GM23338 (cell line): Measurements from ENCODE around the gene IPCEF1. TPM values are rescaled to one million over a fixed set of nuclear protein-coding genes. Genes with fewer than 3 reads are reported as not detected.

ENCODE experiments used
- ATAC-seq: fragments of 200-7000 bp; cut with Tn5 transposase; 3 replicates; pipeline ENCODE4 v1.9.1; 2020
- DNase-seq: peaks from one replicate; pipeline ENCODE4 v3.0.0-alpha.2; 2015; ENCODE audit warnings: low spot score
- H2AFZ ChIP-seq: fragments of 200-600 bp; sonication (generic); 2 replicates; pipeline ENCODE4 v1.8.0; 2016; ENCODE audit warnings: antibody characterized with exemption, mild to moderate bottlenecking, moderate library complexity
- H3F3A ChIP-seq: fragments of 200-600 bp; sonication (generic); replicated peaks from 2 replicates; pipeline ENCODE4 v1.8.0; 2017; ENCODE audit warnings: antibody characterized with exemption, mixed run types, low read depth
- H3K27ac ChIP-seq: fragments of 200-600 bp; sonication (generic); 2 replicates; pipeline ENCODE4 v1.6.1; 2016; ENCODE audit warnings: low read depth
- H3K27me3 ChIP-seq: fragments of 200-600 bp; sonication (generic); 2 replicates; pipeline ENCODE4 v1.8.0; 2016; ENCODE audit warnings: mild to moderate bottlenecking, mixed run types, moderate library complexity; ENCODE audit not compliant: insufficient read depth
- H3K36me3 ChIP-seq: fragments of 200-600 bp; sonication (generic); 2 replicates; pipeline ENCODE4 v1.8.0; 2016; ENCODE audit warnings: mild to moderate bottlenecking; ENCODE audit not compliant: insufficient read depth
- H3K4me1 ChIP-seq: fragments of 200-600 bp; sonication (generic); 2 replicates; pipeline ENCODE4 v1.8.0; 2016; ENCODE audit warnings: mild to moderate bottlenecking, moderate library complexity; ENCODE audit not compliant: insufficient read depth
- H3K4me2 ChIP-seq: fragments of 200-600 bp; sonication (generic); 2 replicates; pipeline ENCODE4 v1.7.1; 2017; ENCODE audit warnings: mixed run types
- H3K4me3 ChIP-seq: fragments of 200-600 bp; sonication (generic); 2 replicates; pipeline ENCODE4 v1.6.1; 2016; ENCODE audit warnings: mixed run types
- H3K79me2 ChIP-seq: fragments of 200-600 bp; sonication (generic); replicated peaks from 2 replicates; pipeline ENCODE4 v1.8.0; 2017; ENCODE audit warnings: mild to moderate bottlenecking; ENCODE audit not compliant: insufficient read depth
- H3K9me2 ChIP-seq: fragments of 200-600 bp; sonication (generic); 2 replicates; pipeline ENCODE4 v1.8.0; 2017; ENCODE audit not compliant: insufficient read depth
- H4K20me1 ChIP-seq: fragments of 200-600 bp; sonication (generic); replicated peaks from 2 replicates; pipeline ENCODE4 v1.8.0; 2017; ENCODE audit warnings: mild to moderate bottlenecking; ENCODE audit not compliant: insufficient read depth
- H3K27ac Mint-ChIP-seq: 2 replicates; pipeline ENCODE4 v1.8.0; 2020; ENCODE audit warnings: inconsistent platforms, mild to moderate bottlenecking, moderate library complexity, mixed read lengths
- H3K27me3 Mint-ChIP-seq: 3 replicates; pipeline ENCODE4 v1.8.0; 2022; ENCODE audit warnings: low read depth, mild to moderate bottlenecking, moderate library complexity, mixed read lengths, inconsistent platforms; ENCODE audit not compliant: insufficient read depth, poor library complexity
- H3K36me3 Mint-ChIP-seq: 3 replicates; pipeline ENCODE4 v1.8.0; 2021; ENCODE audit warnings: low read depth, mild to moderate bottlenecking, inconsistent platforms, moderate library complexity, mixed read lengths
- H3K4me1 Mint-ChIP-seq: 3 replicates; pipeline ENCODE4 v1.8.0; 2020; ENCODE audit warnings: mild to moderate bottlenecking, inconsistent platforms, mixed read lengths
- H3K4me3 Mint-ChIP-seq: 3 replicates; pipeline ENCODE4 v1.8.0; 2021; ENCODE audit warnings: moderate library complexity, mild to moderate bottlenecking, inconsistent platforms, mixed read lengths
- H3K9me3 Mint-ChIP-seq: 3 replicates; pipeline ENCODE4 v1.8.0; 2020; ENCODE audit warnings: moderate library complexity, mild to moderate bottlenecking, inconsistent platforms, mixed read lengths
- CREB1 ChIP-seq: fragments of 250-450 bp; sonication (Bioruptor Pico); IDR thresholded peaks from 2 replicates; pipeline ENCODE4 v1.5.0; 2020; ENCODE audit warnings: low read depth, mild to moderate bottlenecking, moderate library complexity
- CTCF ChIP-seq, 2 experiments: fragments of 200-600 bp in 1 of 2; sonication (generic) in 1 of 2; conservative IDR thresholded peaks; 2 replicates each; pipeline versions ENCODE4 v1.5.1 to v1.6.1; 2016 to 2017; ENCODE audit warnings: antibody characterized with exemption in 2 of 2, low read depth in 2 of 2, mild to moderate bottlenecking in 2 of 2, moderate library complexity in 1 of 2
- ETS1 ChIP-seq: IDR thresholded peaks from 2 replicates; pipeline ENCODE4 v1.6.1; 2016; ENCODE audit warnings: antibody characterized with exemption
- REST ChIP-seq: IDR thresholded peaks from one replicate; pipeline ENCODE4 v1.6.1; 2018; ENCODE audit warnings: antibody characterized with exemption; ENCODE audit not compliant: unreplicated experiment
- STAT1 ChIP-seq: IDR thresholded peaks from one replicate; pipeline ENCODE4 v1.6.1; 2016; ENCODE audit warnings: antibody characterized with exemption; ENCODE audit not compliant: unreplicated experiment
- ZNF114 ChIP-seq: fragments of 250-450 bp; sonication (Bioruptor Pico); IDR thresholded peaks from 2 replicates; pipeline ENCODE4 v1.5.0; 2020; ENCODE audit warnings: mild to moderate bottlenecking, moderate library complexity
- ZNF331 ChIP-seq: fragments of 250-450 bp; sonication (Bioruptor Pico); IDR thresholded peaks from 2 replicates; pipeline ENCODE4 v1.5.0; 2020; ENCODE audit warnings: low read depth, mild to moderate bottlenecking, moderate library complexity
- ZNF462 ChIP-seq: fragments of 250-450 bp; sonication (Bioruptor Pico); IDR thresholded peaks from 2 replicates; pipeline ENCODE4 v1.5.0; 2020; ENCODE audit warnings: mild to moderate bottlenecking, moderate library complexity
- polyA plus RNA-seq: library from polyadenylated mRNA; unstranded; fragments of >200 nt; fragmentation: Nextera tagmentation; extraction: Ambion mirVana; gene quantifications from 2 replicates; pipeline ENCODE4 v1.2.1, GENCODE V29; 2016
- total RNA-seq: library from RNA; depleted of rRNA; stranded (reverse); fragments of >200 nt; shearing (Covaris generic); gene quantifications from 2 replicates; pipeline ENCODE4 v1.2.3, GENCODE V29; 2014

IPCEF1 gene
- total and polyA plus RNA-seq, 2 experiments from 2014 or later: 0.15 to 1.8 TPM

- H3K79me2 ChIP-seq: no peaks in the 10 kb centered on the region
- H4K20me1 ChIP-seq: no peaks in the 10 kb centered on the region
- H3K4me2 ChIP-seq: no peak overlapping the region
- ATAC-seq (no peak), DNase-seq (no peak)
- Mint-ChIP-seq H3K27me3 (peaks cover 1% of the 10 kb centered on the region), H3K4me1 (no peaks in the 10 kb centered on the region), H3K27ac (no peak overlapping the region), H3K9me3 (peaks cover 9% of the 10 kb centered on the region), H3K4me3 (no peak overlapping the region), H3K36me3 (no peaks in the 10 kb centered on the region)
- H3K27ac ChIP-seq: no peak overlapping the region
- no peaks in the 10 kb centered on the region for H3K27me3 ChIP-seq
- no peak overlapping the region for H3K4me3 ChIP-seq
- no peaks in the 10 kb centered on the region for H3F3A ChIP-seq
- no peaks in the 10 kb centered on the region; the same call in 1 of the 2 replicates for H3K9me2 ChIP-seq
- H2AFZ ChIP-seq: no peak overlapping the region
- TF ChIP-seq STAT1: no peak
- no peak for TF ChIP-seq REST
- TF ChIP-seq ZNF331: no peak
- TF ChIP-seq ZNF114 (CRISPR knock-in tag): no peak
- TF ChIP-seq CREB1 (CRISPR knock-in tag): no peak
- no peak for TF ChIP-seq ZNF462 (CRISPR knock-in tag)
- TF ChIP-seq CTCF (conservative IDR thresholded peaks at IDR 0.05; ENCODE audit: low read depth in 2 of 2): no peak
- no peak for TF ChIP-seq ETS1
- no peaks in the 10 kb centered on the region for H3K4me1 ChIP-seq
- H3K36me3 ChIP-seq: no peaks in the 10 kb centered on the region
Measured at GRCh38 chr6:154314084-154314483, 42.5 kb downstream of the IPCEF1 start.
